ENCODE measurements around the gene GPR108. TPM values are rescaled to one million over a fixed set of nuclear protein-coding genes. Genes with fewer than 3 reads are reported as not detected.
"Not testable (repeated sequence)": the region's sequence is repeated elsewhere in the genome, so short reads cannot be mapped to it uniquely, and the experiment has no call there.

Gene GPR108
- total RNA-seq, 2 experiments from 2014 or later, result 63.2 to 88.3 TPM

DNA sequence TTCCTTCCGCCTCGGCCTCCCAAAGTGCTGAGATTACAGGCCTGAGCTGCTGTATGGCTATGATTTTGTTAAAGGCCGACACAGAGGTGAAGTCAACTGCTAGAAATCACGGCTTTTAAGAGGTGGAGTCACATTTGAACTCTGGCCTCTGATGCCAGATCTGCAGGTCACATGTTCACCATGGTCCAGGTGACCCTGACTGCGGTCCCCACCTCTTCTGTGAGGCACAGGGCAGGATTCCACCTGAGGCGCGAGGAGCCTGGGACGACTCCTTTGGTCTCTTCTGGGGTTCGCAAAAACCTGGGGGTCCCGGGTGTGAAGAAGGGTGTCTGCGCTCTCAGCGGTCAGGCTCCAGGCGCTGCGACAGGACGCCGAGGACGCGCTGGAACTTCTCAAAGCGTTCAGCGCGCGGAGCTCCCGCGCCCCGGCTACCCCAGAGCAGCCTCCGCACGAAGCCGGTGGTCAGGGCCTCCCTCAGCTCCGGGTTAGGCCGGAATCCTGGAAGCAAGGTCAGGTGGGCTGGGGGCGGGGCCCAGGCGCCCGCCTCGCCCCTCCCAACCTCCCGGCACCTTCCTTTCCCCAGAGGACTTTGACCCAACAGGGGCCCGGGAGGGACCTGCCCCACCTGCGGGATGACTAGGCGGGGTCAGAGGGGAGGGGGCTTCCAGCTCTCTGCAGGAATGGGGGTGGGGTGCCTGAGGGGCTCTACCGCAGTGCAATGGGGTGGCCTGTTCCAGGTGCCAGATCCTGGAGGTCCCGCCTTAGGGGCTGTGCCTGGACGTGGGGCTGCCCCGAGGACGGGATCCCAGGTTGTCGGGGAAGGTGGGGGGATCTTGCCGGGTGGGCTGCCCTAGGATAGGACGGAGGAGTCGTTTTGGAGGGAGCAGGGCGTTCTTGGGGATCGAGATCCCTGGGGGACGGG is 15.1 kb upstream of the GPR108 start:
- peak overlapping the region; percentile 63 for H3K4me3 ChIP-seq (ENCODE audit: low read depth, low read length, poor library complexity, severe bottlenecking)
- H3K4me2 ChIP-seq (ENCODE audit: low read length), result peak overlapping the region; percentile 75
- H3K36me3 ChIP-seq (ENCODE audit: insufficient read depth, low read length), result peaks cover 36% of the 10 kb centered on the region
- CTCF ChIA-PET (ENCODE audit: unreplicated experiment), result no interaction called here
- peak overlapping the region; percentile 50 for H3K27ac ChIP-seq (ENCODE audit: low read depth, low read length, poor library complexity, severe bottlenecking)
- no peaks in the 10 kb centered on the region for H3K9me3 ChIP-seq (ENCODE audit: low read length)
- no peak for DNase-seq (ENCODE audit: low spot score)
- intact Hi-C loops (cut with micrococcal nuclease; ENCODE audit: unreplicated experiment), result loop anchor here (1.0 kb wide), 2 partner anchors 14 to 111 kb away; no protein-coding TSS in a partner anchor
- peaks cover 12% of the 10 kb centered on the region for H3K4me1 ChIP-seq (ENCODE audit: insufficient read depth, low read length, poor library complexity, severe bottlenecking)
- POLR2A ChIA-PET, result no interaction called here
- H3K79me2 ChIP-seq (ENCODE audit: insufficient read depth, low read depth, low read length), result no peaks in the 10 kb centered on the region
- no peaks in the 10 kb centered on the region for H4K20me1 ChIP-seq (ENCODE audit: insufficient read depth, low read length)
- no TSS peak for BruUV-seq (replicated peaks)
- no peaks in the 10 kb centered on the region for H3K9me2 ChIP-seq (ENCODE audit: insufficient read depth, low read length)
- peak overlapping the region; percentile 66; the same call in 1 of the 2 replicates for H2AFZ ChIP-seq (ENCODE audit: low read length)
- TF ChIP-seq CTCF (conservative IDR thresholded peaks at IDR 0.05; ENCODE audit: low read length) (no peak), EZH2phosphoT487 (IDR thresholded peaks at IDR 0.05; ENCODE audit: borderline replicate concordance, low read depth, low read length) (no peak)

- Histone ChIP-seq H3K9me2 (ENCODE audit: insufficient read depth, low read length) (no peaks in the 10 kb centered on the region), H3K36me3 (ENCODE audit: insufficient read depth, low read length) (peaks cover 47% of the 10 kb centered on the region), H3K4me1 (ENCODE audit: insufficient read depth, low read length, poor library complexity, severe bottlenecking) (peaks cover 12% of the 10 kb centered on the region), H3K27ac (ENCODE audit: low read depth, low read length, poor library complexity, severe bottlenecking) (no peak overlapping the region), H3K9me3 (ENCODE audit: low read length) (no peaks in the 10 kb centered on the region), H3K79me2 (ENCODE audit: insufficient read depth, low read depth, low read length) (no peaks in the 10 kb centered on the region), H4K20me1 (ENCODE audit: insufficient read depth, low read length) (no peaks in the 10 kb centered on the region), H3K4me3 (ENCODE audit: low read depth, low read length, poor library complexity, severe bottlenecking) (no peak overlapping the region), H3K4me2 (ENCODE audit: low read length) (no peak overlapping the region), H2AFZ (ENCODE audit: low read length) (no peak overlapping the region)
- intact Hi-C loops (cut with micrococcal nuclease; ENCODE audit: unreplicated experiment), result no loop called here
- DNase-seq (ENCODE audit: low spot score), result no peak
- ChIA-PET POLR2A (no interaction called here), CTCF (ENCODE audit: unreplicated experiment) (no interaction called here)
- TF ChIP-seq CTCF (conservative IDR thresholded peaks at IDR 0.05; ENCODE audit: low read length), result no peak
- no peak for TF ChIP-seq EZH2phosphoT487 (IDR thresholded peaks at IDR 0.05; ENCODE audit: borderline replicate concordance, low read depth, low read length)
- BruUV-seq (replicated peaks), result no TSS peak
Measured at GRCh38 chr19:6751189-6751588, 13.8 kb upstream of the GPR108 start.

GRCh38 chr19:6750062-6750461 is 12.7 kb upstream of the GPR108 start:
- Histone ChIP-seq H2AFZ (ENCODE audit: low read length) (no peak overlapping the region), H3K36me3 (ENCODE audit: insufficient read depth, low read length) (peaks cover 49% of the 10 kb centered on the region), H3K4me2 (ENCODE audit: low read length) (no peak overlapping the region), H3K4me3 (ENCODE audit: low read depth, low read length, poor library complexity, severe bottlenecking) (no peak overlapping the region), H3K9me3 (ENCODE audit: low read length) (no peaks in the 10 kb centered on the region), H3K27ac (ENCODE audit: low read depth, low read length, poor library complexity, severe bottlenecking) (no peak overlapping the region), H3K9me2 (ENCODE audit: insufficient read depth, low read length) (no peaks in the 10 kb centered on the region), H3K4me1 (ENCODE audit: insufficient read depth, low read length, poor library complexity, severe bottlenecking) (peaks cover 12% of the 10 kb centered on the region), H4K20me1 (ENCODE audit: insufficient read depth, low read length) (no peaks in the 10 kb centered on the region), H3K79me2 (ENCODE audit: insufficient read depth, low read depth, low read length) (no peaks in the 10 kb centered on the region)
- intact Hi-C loops (cut with micrococcal nuclease; ENCODE audit: unreplicated experiment), result no loop called here
- POLR2A ChIA-PET, result no interaction called here
- DNase-seq (ENCODE audit: low spot score), result no peak
- no TSS peak for BruUV-seq (replicated peaks)
- no peak for TF ChIP-seq CTCF (conservative IDR thresholded peaks at IDR 0.05; ENCODE audit: low read length)
- no peak for TF ChIP-seq EZH2phosphoT487 (IDR thresholded peaks at IDR 0.05; ENCODE audit: borderline replicate concordance, low read depth, low read length)
- CTCF ChIA-PET (ENCODE audit: unreplicated experiment), result no interaction called here

DNA sequence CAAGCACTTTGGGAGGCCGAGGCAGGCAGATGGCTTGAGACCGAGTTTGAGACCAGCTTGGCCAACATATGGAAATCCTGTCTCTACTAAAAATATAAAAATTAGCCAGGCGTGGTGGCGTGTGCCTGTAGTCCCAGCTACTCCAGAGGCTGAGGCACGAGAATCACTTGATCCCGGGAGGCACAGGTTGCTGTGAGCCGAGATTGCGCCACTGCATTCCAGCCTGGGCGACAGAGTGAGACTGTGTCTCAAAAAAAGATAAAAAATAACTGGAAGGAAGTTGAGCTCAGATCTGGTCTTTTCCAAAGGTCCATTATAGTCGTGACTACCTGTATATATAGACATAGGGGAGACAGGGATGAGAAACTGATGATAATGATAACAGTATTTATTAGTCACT is 11.2 kb upstream of the GPR108 start:
- H2AFZ ChIP-seq (ENCODE audit: low read length); POLR2A ChIA-PET; BruUV-seq (replicated peaks); H3K9me2 ChIP-seq (ENCODE audit: insufficient read depth, low read length); intact Hi-C loops (cut with micrococcal nuclease; ENCODE audit: unreplicated experiment); H3K4me1 ChIP-seq (ENCODE audit: insufficient read depth, low read length, poor library complexity, severe bottlenecking); H4K20me1 ChIP-seq (ENCODE audit: insufficient read depth, low read length); DNase-seq (ENCODE audit: low spot score); H3K9me3 ChIP-seq (ENCODE audit: low read length); H3K4me2 ChIP-seq (ENCODE audit: low read length); H3K79me2 ChIP-seq (ENCODE audit: insufficient read depth, low read depth, low read length); H3K4me3 ChIP-seq (ENCODE audit: low read depth, low read length, poor library complexity, severe bottlenecking); H3K27ac ChIP-seq (ENCODE audit: low read depth, low read length, poor library complexity, severe bottlenecking): not testable (repeated sequence)
- H3K36me3 ChIP-seq (ENCODE audit: insufficient read depth, low read length), result peaks cover 49% of the 10 kb centered on the region
- CTCF ChIA-PET (ENCODE audit: unreplicated experiment), result interaction anchor here (0.5 kb wide), 1 partner anchor 107 kb away, joined by 3 read pairs; no protein-coding TSS in a partner anchor
